ENCODE measurements around the gene ATP6V1E1. TPM values are rescaled to one million over a fixed set of nuclear protein-coding genes. Genes with fewer than 3 reads are reported as not detected.

ATP6V1E1 gene
- polyA plus RNA-seq, 3 donors: 114 to 147 (median 144) TPM

DNA sequence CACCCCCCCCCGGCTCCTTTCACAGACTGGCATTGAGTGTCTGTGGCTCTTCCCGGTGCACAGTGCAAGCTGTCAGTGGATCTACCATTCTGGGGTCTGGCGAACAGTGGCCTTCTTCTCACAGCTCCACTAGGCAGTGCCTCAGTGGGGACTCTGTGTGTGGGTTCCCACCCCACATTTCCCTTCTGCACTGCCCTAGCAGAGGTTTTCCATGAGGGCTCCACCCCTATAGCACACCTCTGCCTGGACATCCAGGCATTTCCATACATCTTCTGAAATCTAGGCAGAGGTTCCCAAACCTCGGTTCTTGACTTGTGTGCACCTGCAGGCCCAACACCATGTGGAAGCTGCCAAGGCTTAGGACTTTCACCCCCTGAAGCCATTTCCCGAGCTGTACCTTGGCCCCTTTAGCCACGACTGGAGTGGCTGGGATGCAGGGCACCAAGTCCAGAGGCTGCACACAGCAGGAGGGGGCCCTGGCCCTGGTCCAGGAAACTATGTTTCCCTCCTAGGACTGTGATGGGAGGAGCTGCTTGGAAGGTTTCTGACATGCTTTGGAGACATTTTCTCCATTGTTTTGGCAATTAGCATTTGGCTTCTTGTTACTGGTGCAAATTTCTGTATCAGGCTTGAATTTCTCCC, 36.0 kb upstream of the ATP6V1E1 start:
- Histone ChIP-seq H3K4me1 (ENCODE audit: control insufficient read depth in 1 of 2, insufficient read depth in 2 of 2, low read length in 2 of 2) (peaks cover 18 to 28% of the 10 kb centered on the region in 2 donors), H3K27me3 (ENCODE audit: control insufficient read depth in 2 of 2, insufficient read depth in 2 of 2, low read length in 2 of 2) (no peaks in the 10 kb centered on the region), H3K9ac (ENCODE audit: insufficient read depth, low read length, poor library complexity, severe bottlenecking) (no peak overlapping the region), H3K4me3 (replicated peaks in 1 of 3; ENCODE audit: low read depth in 2 of 3, low read length in 3 of 3) (no peak overlapping the region), H3K36me3 (replicated peaks in 1 of 2; ENCODE audit: control insufficient read depth in 1 of 2, insufficient read depth in 2 of 2, low read length in 2 of 2) (peaks cover 36 to 52% of the 10 kb centered on the region in 2 donors), H4K20me1 (ENCODE audit: insufficient read depth, low read length) (no peaks in the 10 kb centered on the region), H3K4me2 (replicated peaks; ENCODE audit: extremely low read depth, low read length, poor library complexity, severe bottlenecking) (no peak overlapping the region), H3K79me2 (ENCODE audit: insufficient read depth, low read length) (peaks cover 74% of the 10 kb centered on the region), H2AFZ (ENCODE audit: insufficient read depth, low read depth, low read length, poor library complexity, severe bottlenecking) (no peak overlapping the region), H3K27ac (ENCODE audit: low read depth in 1 of 2, low read length in 2 of 2) (peak overlapping the region in 1 of 2 donors; percentile 61), H3K9me3 (replicated peaks in 1 of 2; ENCODE audit: control insufficient read depth in 1 of 2, insufficient read depth in 1 of 2, low read length in 2 of 2) (no peaks in the 10 kb centered on the region)
- TF ChIP-seq, protein P1, sequence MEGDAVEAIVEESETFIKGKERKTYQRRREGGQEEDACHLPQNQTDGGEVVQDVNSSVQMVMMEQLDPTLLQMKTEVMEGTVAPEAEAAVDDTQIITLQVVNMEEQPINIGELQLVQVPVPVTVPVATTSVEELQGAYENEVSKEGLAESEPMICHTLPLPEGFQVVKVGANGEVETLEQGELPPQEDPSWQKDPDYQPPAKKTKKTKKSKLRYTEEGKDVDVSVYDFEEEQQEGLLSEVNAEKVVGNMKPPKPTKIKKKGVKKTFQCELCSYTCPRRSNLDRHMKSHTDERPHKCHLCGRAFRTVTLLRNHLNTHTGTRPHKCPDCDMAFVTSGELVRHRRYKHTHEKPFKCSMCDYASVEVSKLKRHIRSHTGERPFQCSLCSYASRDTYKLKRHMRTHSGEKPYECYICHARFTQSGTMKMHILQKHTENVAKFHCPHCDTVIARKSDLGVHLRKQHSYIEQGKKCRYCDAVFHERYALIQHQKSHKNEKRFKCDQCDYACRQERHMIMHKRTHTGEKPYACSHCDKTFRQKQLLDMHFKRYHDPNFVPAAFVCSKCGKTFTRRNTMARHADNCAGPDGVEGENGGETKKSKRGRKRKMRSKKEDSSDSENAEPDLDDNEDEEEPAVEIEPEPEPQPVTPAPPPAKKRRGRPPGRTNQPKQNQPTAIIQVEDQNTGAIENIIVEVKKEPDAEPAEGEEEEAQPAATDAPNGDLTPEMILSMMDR (IDR thresholded peaks at IDR 0.05): no peak
- H3K27me3 Mint-ChIP-seq (ENCODE audit: low read depth in 3 of 3): no peaks in the 10 kb centered on the region
- no peak for DNase-seq
- WGBS (ENCODE audit: insufficient coverage): 100% methylated on average over 6 of the region's 6 CpGs
- peak overlapping the region in 5 of 7 donors; percentile 19 to 74 (median 54) for H3K27ac Mint-ChIP-seq
- peaks cover 40 to 76% of the 10 kb centered on the region in 2 donors for H3K36me3 Mint-ChIP-seq
- H3K4me3 Mint-ChIP-seq: no peak overlapping the region
- intact Hi-C loops (cut with micrococcal nuclease): no loop called here
- peaks cover 0 to 10% (median 7%) of the 10 kb centered on the region in 7 donors for H3K9me3 Mint-ChIP-seq
- peaks cover 29% of the 10 kb centered on the region for H3K4me1 Mint-ChIP-seq

DNA sequence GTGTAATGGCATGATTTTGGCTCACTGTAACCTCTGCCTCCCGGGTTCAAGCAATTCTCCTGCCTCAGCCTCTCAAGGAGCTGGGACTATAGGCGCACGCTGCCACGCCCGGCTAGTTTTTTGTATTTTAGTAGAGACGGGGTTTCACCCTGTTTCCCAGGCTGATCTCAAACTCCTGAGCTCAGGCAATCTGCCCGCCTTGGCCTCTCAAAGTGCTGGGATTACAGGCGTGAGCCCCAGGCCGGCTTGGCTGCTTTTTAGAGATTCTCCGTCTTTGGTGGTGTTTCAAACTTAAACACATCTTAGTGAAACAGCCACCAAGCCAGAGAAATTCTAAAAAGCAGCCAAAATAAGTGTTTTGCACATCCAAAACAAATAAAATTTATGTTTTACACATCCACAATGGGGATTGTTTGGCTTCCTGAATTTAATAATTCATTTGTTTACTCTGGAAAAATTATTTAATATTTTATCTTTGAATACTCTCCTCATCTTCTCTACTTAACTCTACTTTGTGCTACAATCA, 28.4 kb upstream of the ATP6V1E1 start:
- H3K4me1 Mint-ChIP-seq: peaks cover 30% of the 10 kb centered on the region
- no peak overlapping the region for H3K4me3 ChIP-seq (replicated peaks in 1 of 3; ENCODE audit: low read depth in 2 of 3, low read length in 3 of 3)
- H2AFZ ChIP-seq (ENCODE audit: insufficient read depth, low read depth, low read length, poor library complexity, severe bottlenecking): no peak overlapping the region
- peaks cover 14 to 22% of the 10 kb centered on the region in 2 donors for H3K4me1 ChIP-seq (ENCODE audit: control insufficient read depth in 1 of 2, insufficient read depth in 2 of 2, low read length in 2 of 2)
- peaks cover 31 to 59% of the 10 kb centered on the region in 2 donors for H3K36me3 Mint-ChIP-seq
- peak overlapping the region in 3 of 7 donors; percentile 19 to 47 (median 37) for H3K27ac Mint-ChIP-seq
- H3K4me2 ChIP-seq (replicated peaks; ENCODE audit: extremely low read depth, low read length, poor library complexity, severe bottlenecking): no peak overlapping the region
- H3K9me3 ChIP-seq (replicated peaks in 1 of 2; ENCODE audit: control insufficient read depth in 1 of 2, insufficient read depth in 1 of 2, low read length in 2 of 2): no peaks in the 10 kb centered on the region
- intact Hi-C loops (cut with micrococcal nuclease): no loop called here
- TF ChIP-seq, protein P1 (IDR thresholded peaks at IDR 0.05): no peak
- peaks cover 35 to 40% of the 10 kb centered on the region in 2 donors for H3K36me3 ChIP-seq (replicated peaks in 1 of 2; ENCODE audit: control insufficient read depth in 1 of 2, insufficient read depth in 2 of 2, low read length in 2 of 2)
- WGBS (ENCODE audit: insufficient coverage): 100% methylated on average over 3 of the region's 10 CpGs
- no peaks in the 10 kb centered on the region for H3K27me3 ChIP-seq (ENCODE audit: control insufficient read depth in 2 of 2, insufficient read depth in 2 of 2, low read length in 2 of 2)
- no peaks in the 10 kb centered on the region for H3K27me3 Mint-ChIP-seq (ENCODE audit: low read depth in 3 of 3)
- DNase-seq: no peak
- H3K9ac ChIP-seq (ENCODE audit: insufficient read depth, low read length, poor library complexity, severe bottlenecking): no peak overlapping the region
- H3K9me3 Mint-ChIP-seq: no peaks in the 10 kb centered on the region
- H3K27ac ChIP-seq (ENCODE audit: low read depth in 1 of 2, low read length in 2 of 2): no peak overlapping the region
- H3K4me3 Mint-ChIP-seq: no peak overlapping the region
- peaks cover 70% of the 10 kb centered on the region for H3K79me2 ChIP-seq (ENCODE audit: insufficient read depth, low read length)
- H4K20me1 ChIP-seq (ENCODE audit: insufficient read depth, low read length): no peaks in the 10 kb centered on the region

Data from CD14-positive monocyte (primary cell).